22Rv1 (cell line): Measurements from ENCODE around the gene LRRTM4.

Experiments
- ZFX ChIP-seq: fragments of 450-650 bp; IDR thresholded peaks from 2 replicates; pipeline ENCODE4 v1.6.1; 2017; ENCODE audit warnings: antibody characterized with exemption, borderline replicate concordance
- TF ChIP-seq, protein P1 (sequence below): fragments of 450-650 bp; IDR thresholded peaks from 2 replicates; pipeline ENCODE4 v1.5.1; 2017; ENCODE audit warnings: mild to moderate bottlenecking

DNA sequence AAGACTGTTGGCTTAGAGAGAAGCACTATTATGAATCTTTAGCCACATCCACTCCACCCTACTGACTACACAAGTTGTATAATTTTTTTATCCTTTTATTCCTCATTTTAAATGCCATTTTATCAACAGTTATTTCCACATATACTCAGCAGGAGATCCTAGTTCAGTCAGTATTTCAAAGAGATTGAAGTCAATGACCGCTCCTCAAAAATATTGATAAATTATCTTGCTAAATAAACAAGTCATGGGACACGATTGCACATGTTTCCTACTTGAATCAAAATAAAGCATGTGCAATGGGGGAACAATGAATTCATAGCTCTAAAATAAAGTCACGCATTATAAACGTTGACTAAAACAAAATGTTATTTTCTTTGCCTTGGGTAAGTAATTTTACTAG, 496.5 kb downstream of the LRRTM4 start:
- TF ChIP-seq, protein P1, sequence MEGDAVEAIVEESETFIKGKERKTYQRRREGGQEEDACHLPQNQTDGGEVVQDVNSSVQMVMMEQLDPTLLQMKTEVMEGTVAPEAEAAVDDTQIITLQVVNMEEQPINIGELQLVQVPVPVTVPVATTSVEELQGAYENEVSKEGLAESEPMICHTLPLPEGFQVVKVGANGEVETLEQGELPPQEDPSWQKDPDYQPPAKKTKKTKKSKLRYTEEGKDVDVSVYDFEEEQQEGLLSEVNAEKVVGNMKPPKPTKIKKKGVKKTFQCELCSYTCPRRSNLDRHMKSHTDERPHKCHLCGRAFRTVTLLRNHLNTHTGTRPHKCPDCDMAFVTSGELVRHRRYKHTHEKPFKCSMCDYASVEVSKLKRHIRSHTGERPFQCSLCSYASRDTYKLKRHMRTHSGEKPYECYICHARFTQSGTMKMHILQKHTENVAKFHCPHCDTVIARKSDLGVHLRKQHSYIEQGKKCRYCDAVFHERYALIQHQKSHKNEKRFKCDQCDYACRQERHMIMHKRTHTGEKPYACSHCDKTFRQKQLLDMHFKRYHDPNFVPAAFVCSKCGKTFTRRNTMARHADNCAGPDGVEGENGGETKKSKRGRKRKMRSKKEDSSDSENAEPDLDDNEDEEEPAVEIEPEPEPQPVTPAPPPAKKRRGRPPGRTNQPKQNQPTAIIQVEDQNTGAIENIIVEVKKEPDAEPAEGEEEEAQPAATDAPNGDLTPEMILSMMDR = no peak
- TF ChIP-seq ZFX = no peak
